GM12878 (cell line): Measurements from ENCODE around the gene RHOT1. TPM values are rescaled to one million over a fixed set of nuclear protein-coding genes. Genes with fewer than 3 reads are reported as not detected.

ENCODE experiments used
- ATAC-seq: fragments of 200-7000 bp; cut with Tn5 transposase; 3 replicates; pipeline ENCODE4 v1.9.1; 2020; ENCODE audit warnings: mild to moderate bottlenecking, moderate library complexity
- BruUV-seq: library from RNA; stranded (reverse); fragments of 400-500 nt; replicated peaks from 2 replicates; lab custom pipeline; 2021; lab: Mats Ljungman, UMichigan
- CTCF ChIA-PET: fragments of 300-600 bp; sonication (Branson Sonifier 250); formaldehyde crosslinking; extraction: SDS; loops from one replicate; lab custom pipeline; 2021; ENCODE audit warnings: inconsistent platforms; lab: Yijun Ruan, JAX
- POLR2A ChIA-PET: fragments of 350-600 bp; formaldehyde crosslinking; extraction: SDS; loops from one replicate; lab custom pipeline; 2021; ENCODE audit warnings: inconsistent platforms; lab: Charles Lee
- RAD21 ChIA-PET: fragments of 300-600 bp; sonication (Branson Sonifier 250); formaldehyde crosslinking; loops from one replicate; lab custom pipeline; 2023; ENCODE audit warnings: antibody characterized with exemption; ENCODE audit not compliant: unreplicated experiment; lab: Charles Lee
- SMC1A ChIA-PET: fragments of 300-600 bp; sonication (Branson Sonifier 250); formaldehyde crosslinking; loops from one replicate; lab custom pipeline; 2023; ENCODE audit not compliant: unreplicated experiment, uncharacterized antibody; lab: Charles Lee
- DNase-seq: peaks from one replicate; pipeline ENCODE4 v3.0.0-alpha.2; 2011; ENCODE audit warnings: low read depth, low spot score
- FAIRE-seq: peaks from 3 replicates; lab custom pipeline; 2011; peaks lifted over from hg19 to GRCh38; lab: Jason Lieb, UNC
- H2AFZ ChIP-seq: 2 replicates; pipeline ENCODE4 v1.6.0; 2011; ENCODE audit warnings: low read depth, low read length, control low read depth; ENCODE audit not compliant: control insufficient read depth
- H3K27ac ChIP-seq: 2 replicates; pipeline ENCODE4 v1.5.1; 2011; ENCODE audit warnings: control low read depth; ENCODE audit not compliant: control insufficient read depth, insufficient read depth
- H3K27me3 ChIP-seq, 2 experiments: replicated peaks in 1 of 2; 2 replicates each; pipeline versions ENCODE4 v1.6.0 to v1.6.1; 2011; ENCODE audit warnings: low read length in 1 of 2; ENCODE audit not compliant: control insufficient read depth in 2 of 2, insufficient read depth in 2 of 2
- H3K36me3 ChIP-seq, 2 experiments: 2 replicates each; pipeline ENCODE4 v1.5.1; 2011; ENCODE audit warnings: low read length in 1 of 2; ENCODE audit not compliant: control insufficient read depth in 2 of 2, insufficient read depth in 2 of 2
- H3K4me1 ChIP-seq: 2 replicates; pipeline ENCODE4 v1.6.1; 2011; ENCODE audit warnings: mild to moderate bottlenecking, low read length, moderate library complexity, mixed read lengths; ENCODE audit not compliant: control insufficient read depth, insufficient read depth
- H3K4me2 ChIP-seq: 2 replicates; pipeline ENCODE4 v1.6.0; 2011; ENCODE audit warnings: control low read depth; ENCODE audit not compliant: control insufficient read depth, insufficient read depth
- H3K4me3 ChIP-seq: fragments of 200-600 bp; sonication (generic); 2 replicates; pipeline ENCODE4 v1.5.1; 2016
- H3K79me2 ChIP-seq: 2 replicates; pipeline ENCODE4 v1.6.0; 2011; ENCODE audit warnings: low read length; ENCODE audit not compliant: control insufficient read depth, insufficient read depth
- H3K9ac ChIP-seq: 2 replicates; pipeline ENCODE4 v1.8.0; 2011; ENCODE audit warnings: low read length, control low read depth, mixed read lengths; ENCODE audit not compliant: control insufficient read depth, insufficient read depth
- H3K9me3 ChIP-seq: replicated peaks from 3 replicates; pipeline ENCODE4 v1.5.1; 2011; ENCODE audit warnings: mild to moderate bottlenecking, low read length; ENCODE audit not compliant: control insufficient read depth, insufficient read depth
- H4K20me1 ChIP-seq: 2 replicates; pipeline ENCODE4 v1.6.0; 2011; ENCODE audit not compliant: control insufficient read depth, insufficient read depth
- ATF7 ChIP-seq: fragments of 450-650 bp; IDR thresholded peaks from 2 replicates; pipeline ENCODE4 v1.6.1; 2016; ENCODE audit warnings: low read depth, mild to moderate bottlenecking
- BMI1 ChIP-seq: fragments of 450-650 bp; IDR thresholded peaks from 2 replicates; pipeline ENCODE4 v1.6.1; 2016; ENCODE audit warnings: mild to moderate bottlenecking, moderate library complexity, borderline replicate concordance
- CBFB ChIP-seq: IDR thresholded peaks from 2 replicates; pipeline ENCODE4 v1.6.1; 2016; ENCODE audit warnings: antibody characterized with exemption, low read depth
- CREM ChIP-seq: IDR thresholded peaks from 2 replicates; pipeline ENCODE4 v1.6.1; 2014; ENCODE audit warnings: antibody characterized with exemption, low read depth
- EGR1 ChIP-seq, 2 experiments: IDR thresholded peaks; 1 replicate in 1 of 2; 2 replicates in 1 of 2; pipeline ENCODE4 v1.6.1; 2011 to 2012; ENCODE audit warnings: low read depth in 2 of 2, low read length in 2 of 2, borderline replicate concordance in 1 of 2, mild to moderate bottlenecking in 1 of 2, moderate library complexity in 1 of 2
- FOXM1 ChIP-seq: IDR thresholded peaks from 2 replicates; pipeline ENCODE4 v1.6.1; 2012; ENCODE audit warnings: low read depth, mild to moderate bottlenecking, inconsistent platforms, low read length, moderate library complexity
- HSF1 ChIP-seq: fragments of 150-350 bp; IDR thresholded peaks from 2 replicates; pipeline ENCODE4 v1.6.1; 2014; ENCODE audit warnings: mild to moderate bottlenecking, low read depth, low read length
- IKZF2 ChIP-seq, 2 experiments: fragments of 450-650 bp; IDR thresholded peaks; 2 replicates each; pipeline ENCODE4 v1.6.1; 2017; ENCODE audit warnings: mild to moderate bottlenecking in 2 of 2, moderate library complexity in 2 of 2
- MAX ChIP-seq: IDR thresholded peaks from 2 replicates; pipeline ENCODE4 v1.6.1; 2012; ENCODE audit warnings: low read depth, low read length, improper control_type of control experiment
- MYC ChIP-seq: IDR thresholded peaks from 2 replicates; pipeline ENCODE4 v1.6.1; 2011; ENCODE audit warnings: mild to moderate bottlenecking, low read length, moderate library complexity, inconsistent platforms; ENCODE audit not compliant: insufficient read depth, insufficient replicate concordance, insufficient read length, severe bottlenecking
- PBX3 ChIP-seq: IDR thresholded peaks from 2 replicates; pipeline ENCODE4 v1.6.1; 2011; ENCODE audit warnings: mild to moderate bottlenecking, low read depth, low read length, moderate library complexity; ENCODE audit not compliant: insufficient replicate concordance
- RCOR1 ChIP-seq: conservative IDR thresholded peaks from 2 replicates; pipeline ENCODE4 v1.6.1; 2012; ENCODE audit warnings: low read depth, low read length, improper control_type of control experiment
- SPI1 ChIP-seq: IDR thresholded peaks from 2 replicates; pipeline ENCODE4 v1.6.1; 2011; ENCODE audit warnings: low read depth, mild to moderate bottlenecking, low read length, moderate library complexity, borderline replicate concordance; ENCODE audit not compliant: insufficient read depth
- WGBS: methylation state at CpG from one replicate; pipeline ENCODE4 v1.1.6; 2016; ENCODE audit warnings: low lambda C conversion rate; ENCODE audit not compliant: insufficient replicate concordance, insufficient coverage; ENCODE audit errors: missing lambda C conversion rate; 5-methylcytosine and 5-hydroxymethylcytosine counted together
- in situ Hi-C: fragments of 300-500 bp; cut with MboI; formaldehyde crosslinking; loops from 9 replicates; pipeline ENCODE4 v1.14.3; 2018; ENCODE audit warnings: mixed read lengths
- intact Hi-C: fragments of 100-400 bp; cut with micrococcal nuclease; formaldehyde crosslinking; loops from one replicate; pipeline ENCODE4 v1.14.2; 2022; ENCODE audit not compliant: unreplicated experiment
- polyA plus RNA-seq, 11 experiments: library from polyadenylated mRNA; depleted of rRNA in 4 of 11; unstranded in 6 of 11; stranded (reverse) in 5 of 11; fragments of >200 nt; fragmentation: Nextera tagmentation in 4 of 11; fragmentation: Illumina TruSeq in 1 of 11; extraction: Ambion mirVana in 4 of 11; extraction: Trizol in 1 of 11; gene quantifications; 1 replicate in 1 of 11; 2 replicates in 10 of 11; pipeline versions ENCODE4 v1.2.1 to v1.2.3, GENCODE V29; 2011 to 2016; ENCODE audit warnings: inconsistent platforms in 2 of 11, missing spikeins in 2 of 11, low read depth in 1 of 11
- total RNA-seq, 4 experiments: library from RNA; depleted of rRNA in 3 of 4; stranded (reverse); fragments of >200 nt in 3 of 4; fragmentation: Illumina TruSeq in 1 of 4; extraction: Trizol in 1 of 4; gene quantifications; 2 replicates each; pipeline versions ENCODE4 v1.2.1 to v1.2.3, GENCODE V29; 2013 to 2021

Gene RHOT1
- total and polyA plus RNA-seq, 10 of the 15 experiments (the other 5 are each of a cell fraction or from before 2014, with no cell fraction given): 13.3 to 68.2 (median 22.8) TPM

- peaks cover 0 to 9% of the 10 kb centered on the region in 2 experiments; a peak in 3 of 4 replicates for H3K36me3 ChIP-seq
- TF ChIP-seq SPI1 (no peak), CREM (no peak), PBX3 (no peak), MAX (no peak), MYC (no peak), IKZF2 (IDR thresholded peaks at IDR 0.05) (no peak), CBFB (no peak), FOXM1 (no peak), BMI1 (no peak), HSF1 (no peak), ATF7 (no peak), EGR1 (IDR thresholded peaks at IDR 0.05; ENCODE audit: borderline replicate concordance in 1 of 2, low read depth in 2 of 2, low read length in 2 of 2) (no peak), RCOR1 (no peak)
- no peak for FAIRE-seq
These were observed 64.6 kb downstream of the RHOT1 start for GRCh38 chr17:32206861-32207260.

More at GRCh38 chr17:32206861-32207260, 64.6 kb downstream of the RHOT1 start:
- Histone ChIP-seq H3K9ac (no peak overlapping the region), H3K4me3 (no peak overlapping the region), H3K4me1 (no peaks in the 10 kb centered on the region), H3K79me2 (no peaks in the 10 kb centered on the region), H2AFZ (no peak overlapping the region), H3K27me3 (no peaks in the 10 kb centered on the region), H3K9me3 (no peaks in the 10 kb centered on the region), H3K4me2 (no peak overlapping the region), H3K27ac (no peak overlapping the region), H4K20me1 (no peaks in the 10 kb centered on the region)
- intact Hi-C loops (no loop called here), in situ Hi-C loops (no loop called here)
- DNase-seq: no peak
- RAD21 ChIA-PET: no interaction called here
- CTCF ChIA-PET: interaction anchor here (1.3 kb wide), 1 partner anchor 46 kb away, joined by 6 read pairs; no protein-coding TSS in a partner anchor
- no peak for ATAC-seq
- 90% methylated on average over 2 of the region's 2 CpGs for WGBS
- SMC1A ChIA-PET: interaction anchor here (0.8 to 1.1 kb wide), 2 partner anchors 8 to 55 kb away, joined by 3 read pairs; no protein-coding TSS in a partner anchor
- POLR2A ChIA-PET: no interaction called here
- BruUV-seq: no TSS peak
